HG03175 (cell line): ENCODE measurements around the gene KIF21A.

Source experiments
- ATAC-seq: cut with Tn5 transposase; IDR thresholded peaks from one replicate; pipeline ENCODE4 v1.9.1; 2021; ENCODE audit warnings: mild to moderate bottlenecking, moderate library complexity; ENCODE audit not compliant: unreplicated experiment

KIF21A gene

DNA sequence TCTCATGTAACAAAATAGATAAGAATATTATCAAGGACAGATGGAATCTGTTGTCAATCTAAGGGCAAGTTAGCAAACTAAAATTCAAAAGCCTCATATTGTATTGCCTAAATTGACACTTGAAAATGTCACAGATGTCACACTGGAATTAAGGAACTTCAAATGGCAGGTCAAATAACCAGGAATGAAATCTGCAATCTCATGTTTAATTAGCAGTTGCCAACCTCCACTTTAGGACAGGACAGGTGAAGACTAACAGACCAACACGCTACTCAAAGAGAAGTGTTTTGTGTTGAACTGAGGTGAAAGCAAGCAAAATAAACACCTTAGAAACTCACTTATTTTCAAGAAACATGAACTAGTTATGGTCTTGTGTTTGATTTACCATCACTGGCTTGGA is 11.1 kb downstream of the KIF21A start:
- no peak for ATAC-seq

DNA sequence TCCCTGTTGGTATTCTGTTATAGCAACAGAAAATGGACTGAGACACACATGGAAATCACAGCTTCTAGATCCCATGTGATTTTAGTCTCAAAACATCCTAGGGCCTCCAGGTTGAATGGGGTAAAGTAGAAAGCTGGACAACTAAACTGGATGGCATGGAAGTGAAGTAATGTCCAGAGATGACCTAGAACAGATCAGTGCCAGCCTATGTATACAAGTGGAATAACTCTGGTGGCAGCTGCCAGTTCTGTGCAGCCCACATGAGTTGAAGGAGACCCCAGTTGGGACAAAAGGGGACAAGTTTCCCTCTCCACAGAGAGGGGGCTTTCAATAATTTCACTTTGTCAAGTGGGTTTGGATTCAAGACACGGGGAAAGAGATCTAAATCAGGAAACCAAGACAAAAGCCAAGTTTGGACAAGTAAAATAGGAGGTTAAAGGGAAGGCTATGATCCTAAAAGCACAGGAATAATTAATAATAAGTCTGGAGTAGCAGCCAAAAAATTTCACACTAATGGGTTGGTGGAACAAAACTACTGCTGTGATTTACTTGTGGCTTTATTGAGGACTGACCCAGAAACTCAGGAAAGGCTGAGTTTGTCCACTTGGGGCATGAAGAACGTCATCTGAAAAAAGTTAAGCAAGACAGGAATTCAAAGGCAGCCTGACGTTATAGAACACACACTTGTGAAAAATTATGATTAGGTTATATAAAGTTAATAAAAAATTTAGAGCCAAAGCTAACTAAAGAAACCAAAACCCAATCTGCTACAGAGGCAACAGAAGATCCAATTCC is 11.7 kb downstream of the KIF21A start:
- ATAC-seq, result no peak

DNA sequence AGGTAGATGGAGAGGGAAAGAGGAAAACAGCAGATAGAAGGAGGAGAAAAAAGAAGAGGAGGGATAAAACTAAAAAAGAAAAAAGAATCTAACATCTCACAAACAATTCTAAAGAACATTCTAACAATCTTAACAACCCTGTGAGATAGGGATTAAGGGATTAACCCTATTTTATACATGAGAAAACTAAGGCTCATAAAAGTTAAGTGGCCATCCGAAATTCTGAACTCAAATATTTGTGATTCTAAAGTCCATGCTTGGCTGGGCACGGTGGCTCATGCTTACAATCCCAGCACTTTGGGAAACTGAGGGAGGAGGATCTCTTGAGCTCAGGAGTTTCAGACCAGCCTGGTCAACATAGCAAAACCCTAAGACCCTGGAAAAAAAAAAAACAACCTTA is 13.1 kb downstream of the KIF21A start:
- ATAC-seq, result no peak

DNA sequence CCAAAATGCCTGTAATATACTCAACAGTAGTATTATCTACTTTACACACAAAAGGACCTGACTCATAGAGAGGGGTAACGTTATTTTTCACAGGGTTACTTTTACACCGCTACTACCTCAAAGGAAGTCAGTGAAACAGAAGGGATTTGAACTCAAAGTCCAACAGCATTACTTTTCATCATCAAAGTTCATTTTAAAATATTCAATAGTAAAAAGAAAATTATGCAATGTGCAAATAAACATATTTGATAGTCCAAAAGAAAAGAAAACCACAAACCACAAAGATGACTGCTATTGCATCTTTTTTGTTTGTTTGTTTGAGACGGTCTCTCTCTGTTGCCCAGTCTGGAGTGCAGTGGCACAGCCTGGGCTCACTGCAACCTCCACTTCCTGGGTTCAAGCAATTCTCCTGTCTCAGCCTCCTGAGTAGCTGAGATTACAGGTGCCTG is 15.5 kb downstream of the KIF21A start:
- no peak for ATAC-seq

DNA sequence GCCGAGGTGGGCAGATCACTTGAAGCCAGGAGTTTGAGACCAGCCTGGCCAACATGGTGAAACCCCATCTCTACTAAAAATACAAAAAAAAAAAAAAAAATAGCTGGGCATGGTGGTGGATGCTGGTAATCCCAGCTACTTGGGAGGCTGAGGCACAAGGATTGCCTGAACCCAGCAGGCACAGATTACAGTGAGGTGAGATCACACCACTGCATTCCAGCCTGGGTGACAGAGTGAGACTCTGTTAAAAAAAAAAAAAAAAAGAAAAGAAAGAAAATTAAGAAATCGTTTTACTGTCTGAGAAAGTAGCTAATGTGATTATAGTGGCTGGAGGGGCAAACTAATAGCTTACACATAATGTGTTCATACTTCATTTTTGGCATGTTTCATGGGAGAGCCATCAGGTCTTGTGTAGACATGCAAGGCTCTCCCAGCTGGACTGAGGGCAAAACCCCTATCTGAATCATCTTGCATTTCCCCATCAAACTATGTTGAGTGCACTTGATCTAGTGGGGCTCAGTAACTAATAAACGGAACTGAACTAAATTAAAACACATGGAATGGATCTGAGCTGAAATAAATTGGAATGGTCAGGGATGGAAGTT is 16.2 kb downstream of the KIF21A start:
- ATAC-seq, result no peak

DNA sequence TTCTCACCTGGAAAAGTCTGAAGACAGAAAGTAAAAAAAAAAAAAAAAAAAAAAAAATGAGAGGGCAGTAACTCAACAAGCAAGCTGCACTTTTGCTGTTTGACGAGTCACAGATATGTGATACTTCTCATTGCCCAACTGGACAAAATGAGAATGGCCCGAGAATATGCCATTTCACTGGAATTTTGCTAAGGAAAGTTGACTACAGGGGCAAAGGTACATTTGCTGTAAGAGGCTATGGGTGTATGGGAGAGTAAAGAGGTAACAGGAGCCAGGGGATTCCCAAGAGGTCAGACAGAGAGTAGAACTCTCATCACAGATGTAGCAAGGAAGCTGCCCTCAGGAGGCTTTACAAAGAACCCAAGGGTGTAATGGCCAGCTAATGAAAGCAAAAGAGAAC is 22.9 kb downstream of the KIF21A start:
- ATAC-seq, result no peak

DNA sequence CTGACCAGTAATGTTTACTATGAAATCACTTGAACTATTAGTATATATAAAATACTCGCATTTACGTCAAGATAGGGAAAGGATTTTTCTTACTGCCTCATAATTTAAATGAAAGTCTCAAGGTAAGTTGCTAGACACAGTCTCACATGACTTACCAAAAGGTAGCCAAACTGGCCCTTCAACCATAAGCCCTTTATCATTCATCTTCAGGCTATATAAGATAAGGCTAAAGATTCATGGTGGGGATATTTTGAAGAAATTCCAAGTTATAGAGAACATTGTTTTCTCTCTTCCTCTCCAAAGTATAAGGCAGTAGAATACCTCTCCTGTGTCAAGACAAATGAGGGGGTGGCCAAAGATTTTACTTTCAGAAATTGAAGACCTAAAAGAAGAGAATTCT is 23.4 kb downstream of the KIF21A start:
- no peak for ATAC-seq

DNA sequence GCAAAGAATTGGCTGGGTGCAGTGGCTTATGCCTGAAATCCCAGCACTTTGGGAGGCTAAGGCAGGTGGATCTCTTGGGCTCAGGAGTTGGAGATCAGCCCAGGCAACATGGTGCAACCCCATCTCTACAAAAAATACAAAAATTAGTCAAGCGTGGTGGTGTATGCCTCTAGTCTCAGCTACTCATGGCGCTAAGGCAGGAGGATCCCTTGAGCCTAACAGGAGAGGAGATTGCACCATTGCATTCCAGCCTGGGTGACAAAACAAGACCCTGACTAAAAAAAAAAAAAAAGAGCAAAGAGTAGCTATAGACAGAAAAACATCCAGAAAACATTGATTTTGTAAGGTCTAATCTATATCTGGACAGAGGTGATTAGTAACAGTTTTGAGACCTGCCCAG is 25.0 kb downstream of the KIF21A start:
- no peak for ATAC-seq

DNA sequence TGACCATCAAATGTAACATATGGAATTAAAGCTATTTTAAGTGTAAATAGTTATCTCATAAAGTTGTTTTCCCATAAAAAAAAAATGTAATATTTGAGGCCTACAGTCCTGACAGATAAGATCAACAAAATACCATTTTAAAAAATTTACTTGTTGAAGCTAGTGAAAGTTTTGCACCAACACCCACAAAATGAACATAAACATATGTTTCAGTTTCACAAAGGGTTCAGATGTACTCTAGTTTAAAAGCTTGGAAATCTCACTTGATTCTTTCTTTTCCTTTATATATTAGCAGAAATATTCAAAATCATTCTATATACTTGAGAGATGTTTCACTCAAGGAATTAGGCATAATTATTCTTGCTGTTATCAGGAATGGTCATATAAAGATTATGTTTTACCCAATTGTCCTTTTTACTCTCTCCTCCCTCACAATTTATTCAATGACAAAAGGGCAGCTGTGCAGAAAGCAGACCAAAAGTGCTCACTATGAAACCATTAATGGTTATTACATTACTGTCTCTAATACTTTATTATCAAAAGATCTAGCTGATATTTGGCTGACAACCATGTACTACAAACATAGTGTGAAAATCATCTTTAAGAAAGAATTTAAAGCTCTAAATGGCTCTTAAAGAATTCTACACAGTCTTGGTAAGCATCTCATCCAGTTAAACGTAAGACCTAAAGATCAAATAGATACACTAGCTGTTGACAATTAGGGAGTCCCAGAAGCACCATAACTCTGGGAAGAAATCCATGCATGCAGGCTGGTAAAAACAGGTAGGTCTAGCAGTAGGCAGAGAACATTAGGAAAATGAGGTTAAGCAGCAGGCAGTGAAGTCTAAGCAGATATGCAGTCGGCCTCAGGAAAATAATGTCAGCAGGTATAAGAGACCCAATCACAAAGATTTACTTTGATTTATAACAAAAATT is 28.8 kb downstream of the KIF21A start:
- no peak for ATAC-seq

DNA sequence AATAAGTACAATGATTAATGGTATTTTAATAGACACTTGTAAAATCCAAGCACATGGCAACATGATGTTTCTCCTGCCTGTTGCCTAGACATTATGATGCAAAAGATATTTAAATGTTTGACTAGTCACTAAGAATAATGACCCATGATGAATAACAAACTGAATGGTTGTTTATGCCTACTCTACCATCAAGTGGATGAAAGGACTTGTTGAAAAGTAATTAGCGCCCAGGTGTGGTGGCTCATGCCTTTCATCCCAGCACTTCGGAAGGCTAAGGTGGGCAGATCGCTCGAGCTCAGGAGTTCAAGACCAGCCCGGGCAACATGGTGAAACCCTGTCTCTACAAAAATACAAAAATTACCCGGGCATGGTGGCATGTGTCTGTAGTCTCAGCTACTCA is 30.7 kb downstream of the KIF21A start:
- ATAC-seq, result no peak

DNA sequence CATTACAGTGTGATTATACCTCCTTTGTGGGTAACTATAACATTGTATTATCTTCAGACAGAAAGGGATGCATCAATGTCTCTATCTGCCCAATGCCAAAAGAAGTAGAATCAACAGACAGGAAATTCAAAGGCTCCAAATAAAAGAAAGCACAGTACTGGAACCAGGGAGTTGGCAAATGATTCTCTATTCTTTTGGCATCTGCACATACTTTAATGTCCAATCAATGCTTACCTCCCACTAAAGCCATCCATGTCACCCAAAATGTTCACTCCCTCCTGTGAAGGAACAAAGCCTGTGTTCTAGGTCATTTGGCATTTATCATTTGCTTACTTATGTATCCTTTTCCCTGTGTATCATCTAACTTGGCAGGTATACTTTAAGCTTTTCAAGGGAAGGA is 36.7 kb downstream of the KIF21A start:
- ATAC-seq, result no peak

DNA sequence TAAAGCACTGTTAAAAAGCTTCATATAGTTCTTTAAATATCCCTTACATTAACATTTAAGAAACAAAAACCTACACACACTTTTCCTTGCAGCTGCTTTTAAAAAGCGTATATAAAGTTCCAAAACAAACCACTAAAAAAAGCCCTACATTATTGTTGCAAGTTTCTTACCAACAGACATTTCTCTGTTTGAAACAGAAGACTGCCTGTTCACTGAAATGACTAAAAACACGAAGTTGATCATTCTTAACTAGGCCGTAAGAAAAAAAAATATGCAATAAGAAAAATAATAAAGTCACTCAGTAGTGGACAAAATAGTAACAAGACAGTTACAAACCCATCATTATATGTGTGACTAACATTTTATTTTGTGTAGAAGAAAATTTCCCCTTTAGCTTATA is 37.3 kb downstream of the KIF21A start:
- ATAC-seq, result no peak

DNA sequence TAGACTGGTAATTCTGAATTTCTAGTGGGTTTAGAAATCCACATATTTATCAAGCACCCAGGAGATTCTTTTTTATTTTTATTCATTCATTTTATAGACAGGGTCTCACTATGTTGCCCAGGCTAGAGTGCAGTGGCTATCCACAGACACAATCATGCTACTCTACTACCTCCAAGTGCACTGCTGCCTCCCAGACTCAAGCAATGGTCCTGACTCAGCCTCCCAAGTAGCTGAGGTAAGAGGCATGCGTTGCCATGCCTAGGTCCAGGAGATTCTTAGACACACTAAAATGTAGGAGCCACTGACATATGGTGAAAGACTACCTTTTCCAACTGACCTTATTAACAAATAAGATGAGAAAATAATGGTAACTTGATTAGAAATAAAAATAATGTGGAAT is 38.9 kb downstream of the KIF21A start:
- no peak for ATAC-seq

DNA sequence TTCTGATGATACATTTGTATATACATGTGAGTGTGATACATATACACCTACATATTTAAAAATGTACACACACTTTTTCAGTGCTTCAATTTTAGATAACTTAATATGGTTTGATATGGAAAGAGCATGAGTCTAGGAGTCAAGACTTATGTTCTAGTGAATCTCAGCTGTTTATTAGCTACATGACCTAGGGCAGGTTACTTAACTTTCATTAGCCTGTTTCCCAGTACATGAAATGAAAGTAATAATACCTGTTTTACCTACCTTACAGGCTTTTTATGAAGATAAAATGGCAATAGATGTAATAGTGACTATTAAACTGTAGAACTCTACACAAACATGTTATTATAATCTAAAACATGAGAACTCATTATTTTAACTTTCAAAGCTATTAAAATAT is 39.5 kb downstream of the KIF21A start:
- ATAC-seq, result no peak

DNA sequence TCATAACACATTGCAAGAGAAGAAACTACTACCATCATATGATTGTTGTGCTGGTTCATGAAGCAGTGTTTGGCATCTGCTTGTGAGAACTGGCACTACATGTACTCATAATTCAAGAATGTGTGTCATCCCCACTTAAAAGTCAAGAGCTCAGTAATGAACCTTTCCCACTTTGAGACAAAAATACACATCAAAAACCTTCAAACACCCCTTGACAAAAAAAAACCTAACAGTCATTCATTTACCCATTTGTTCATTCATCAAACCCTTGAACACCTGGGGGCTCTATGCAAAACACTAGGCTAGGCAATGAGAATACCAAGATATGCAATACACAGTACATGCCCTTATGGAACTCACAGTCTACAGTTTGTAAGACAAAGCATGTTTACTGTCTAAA is 40.0 kb downstream of the KIF21A start:
- no peak for ATAC-seq

DNA sequence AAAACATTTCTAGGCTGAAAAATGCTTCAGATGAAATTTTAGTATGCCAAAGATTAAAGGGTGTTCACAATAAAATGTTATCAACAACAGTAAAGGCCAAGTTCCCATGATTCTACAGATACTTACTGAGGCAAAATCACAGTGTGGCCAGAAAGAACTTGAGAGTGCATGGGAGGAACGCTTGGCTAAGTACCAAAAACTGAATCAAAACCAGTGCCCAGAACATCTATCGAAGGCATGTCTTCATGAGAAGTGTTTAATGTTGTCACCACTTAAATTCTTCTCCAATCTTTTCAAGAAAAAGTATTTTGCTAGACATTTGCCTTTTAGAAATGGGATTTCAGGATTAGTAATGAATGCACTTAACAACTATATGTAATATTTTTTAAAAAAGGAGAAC is 41.5 kb downstream of the KIF21A start:
- no peak for ATAC-seq

DNA sequence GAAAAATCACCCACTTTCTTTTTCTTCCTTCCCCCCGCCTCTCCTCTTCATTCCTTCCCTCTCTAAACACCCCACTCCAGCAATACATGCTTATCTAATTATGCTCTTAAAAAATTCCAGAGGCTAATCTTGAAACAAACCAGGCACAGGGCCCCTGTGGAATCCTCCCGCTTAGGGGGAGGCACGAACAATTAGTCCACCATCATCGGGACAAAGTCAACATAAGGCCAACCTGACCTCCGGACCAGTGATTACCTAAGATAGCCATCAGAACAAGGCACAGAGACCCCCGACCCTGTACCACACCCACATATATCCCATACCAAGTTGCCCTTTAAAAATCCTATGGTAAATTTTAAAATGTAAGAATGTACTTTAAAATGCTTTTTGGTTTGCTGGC is 47.1 kb downstream of the KIF21A start:
- ATAC-seq, result no peak

DNA sequence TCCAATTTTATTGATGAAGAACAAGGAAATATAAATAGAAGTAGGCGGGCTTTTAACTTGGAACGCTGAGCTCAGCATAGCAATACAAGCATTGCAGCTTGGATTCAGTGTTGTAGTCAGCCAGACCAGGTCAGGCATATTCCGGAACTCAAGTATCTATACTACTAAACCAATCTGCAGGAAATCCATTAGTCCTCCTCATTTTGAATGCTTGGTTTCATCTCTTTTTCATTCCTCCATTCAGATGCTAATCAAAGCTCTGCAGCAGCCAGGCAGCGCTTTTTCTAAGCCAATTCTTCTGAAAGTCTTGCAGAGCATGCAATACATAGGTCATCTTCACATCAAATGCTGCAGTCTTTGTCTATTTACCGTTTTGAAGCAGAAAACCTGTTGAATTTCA is 49.0 kb downstream of the KIF21A start:
- ATAC-seq, result no peak

DNA sequence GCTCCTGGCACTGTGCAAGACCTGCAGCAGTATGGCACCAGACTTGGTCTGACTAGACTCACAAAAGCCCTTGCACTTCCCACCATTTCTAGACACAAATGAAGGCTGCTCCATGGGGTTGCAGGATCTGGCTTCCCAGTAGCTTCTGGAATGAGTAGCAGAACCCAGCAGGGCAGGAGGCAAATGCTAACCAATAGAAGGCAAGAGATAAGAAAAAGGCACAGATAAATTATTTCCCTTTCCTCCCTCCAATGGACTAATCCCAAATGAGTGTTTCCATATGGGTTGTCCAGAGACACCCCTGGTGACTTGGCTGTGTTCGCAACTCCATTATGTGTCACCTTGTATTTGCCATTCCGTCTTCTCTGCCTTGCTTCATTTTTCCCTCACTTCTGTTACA is 49.7 kb downstream of the KIF21A start:
- no peak for ATAC-seq

DNA sequence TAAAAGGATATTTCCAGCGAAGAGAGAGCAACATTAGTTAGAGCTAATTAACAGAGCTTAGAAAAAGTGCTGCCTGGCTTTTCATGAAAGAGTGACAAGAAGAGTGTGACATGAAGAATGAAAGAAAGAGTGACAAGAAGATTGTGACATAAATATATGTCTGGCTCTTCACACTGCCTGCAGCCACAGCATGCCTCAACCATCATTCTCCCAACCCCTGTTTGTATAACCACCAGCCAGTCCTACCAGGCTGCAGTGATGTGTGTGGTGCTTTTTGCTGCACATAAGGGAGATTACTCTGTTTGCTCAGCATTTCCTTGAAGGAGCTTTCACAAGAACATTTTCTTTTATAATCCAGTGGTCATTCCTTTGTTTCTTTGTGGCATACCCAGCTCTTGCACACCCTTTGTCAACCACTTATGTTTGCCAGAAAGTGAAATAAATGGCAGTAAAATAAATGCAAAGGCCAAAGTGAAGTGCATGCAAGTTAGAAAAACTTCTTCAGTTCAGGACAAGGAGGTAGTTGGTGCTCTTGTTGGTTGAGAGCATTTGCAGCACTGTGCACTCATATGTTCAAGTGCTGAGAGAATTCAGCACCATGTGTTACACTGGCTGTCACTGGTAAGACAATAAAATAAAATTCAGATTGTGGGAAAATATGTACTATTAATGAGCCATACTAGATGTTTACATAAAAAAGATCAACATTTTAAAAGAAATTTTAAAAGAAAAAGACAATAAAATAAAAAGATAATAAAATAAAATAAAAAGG is 50.6 kb downstream of the KIF21A start:
- no peak for ATAC-seq

DNA sequence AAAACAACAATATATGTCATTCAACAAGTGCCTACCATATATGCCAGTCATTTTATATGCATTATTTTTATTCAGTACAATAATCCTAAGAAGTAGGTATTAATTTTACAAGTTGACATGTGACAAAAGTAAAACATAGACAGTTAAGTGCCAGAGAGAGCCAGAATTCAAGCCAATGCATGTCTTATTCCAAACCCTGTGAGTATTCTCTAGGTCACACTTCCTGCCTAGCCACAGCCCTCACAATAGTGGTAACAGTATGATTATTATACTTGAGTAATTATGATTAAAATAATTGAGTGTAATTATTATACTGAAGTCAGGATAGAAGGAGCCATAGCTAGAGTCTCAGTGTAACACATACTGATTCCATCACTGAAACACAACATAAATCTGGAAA is 52.2 kb downstream of the KIF21A start:
- no peak for ATAC-seq
